ENCODE measurements around the gene PFN4.

The PFN4 gene

DNA sequence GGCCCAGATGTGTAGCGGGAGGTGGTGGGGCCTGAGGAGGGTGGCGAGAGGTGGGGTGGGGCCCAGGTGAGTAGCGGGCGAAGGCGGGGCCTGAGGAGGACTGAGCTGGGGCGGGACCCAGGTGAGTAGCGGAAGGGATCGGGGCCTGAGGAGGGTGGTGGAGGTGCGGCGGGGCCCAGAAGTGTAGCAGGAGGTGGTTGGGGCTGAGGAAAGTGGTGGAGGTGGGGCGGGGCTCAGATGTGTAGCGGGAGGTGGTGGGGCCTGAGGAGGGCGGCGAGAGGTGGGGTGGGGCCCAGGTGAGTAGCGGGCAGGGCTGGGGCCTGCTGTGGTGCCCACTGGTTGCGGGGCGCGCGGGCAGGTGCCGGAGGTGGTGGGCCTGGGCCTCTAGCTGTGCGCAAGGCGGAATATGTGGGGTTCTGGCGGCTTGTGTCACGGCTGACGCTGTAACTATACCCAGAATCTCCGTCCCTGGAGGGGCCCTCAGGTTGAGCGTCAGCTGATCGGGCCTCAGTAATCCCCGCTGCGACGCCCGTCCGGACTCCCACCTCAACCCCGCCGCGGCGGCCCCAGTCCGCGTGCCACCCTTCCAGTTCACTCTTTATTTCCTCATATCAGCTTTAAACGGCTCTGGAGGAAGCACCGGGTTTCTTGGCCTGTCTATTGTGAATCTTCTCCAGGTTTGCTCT lies 46.1 kb downstream of the PFN4 start:
- no peak for DNase-seq

DNA sequence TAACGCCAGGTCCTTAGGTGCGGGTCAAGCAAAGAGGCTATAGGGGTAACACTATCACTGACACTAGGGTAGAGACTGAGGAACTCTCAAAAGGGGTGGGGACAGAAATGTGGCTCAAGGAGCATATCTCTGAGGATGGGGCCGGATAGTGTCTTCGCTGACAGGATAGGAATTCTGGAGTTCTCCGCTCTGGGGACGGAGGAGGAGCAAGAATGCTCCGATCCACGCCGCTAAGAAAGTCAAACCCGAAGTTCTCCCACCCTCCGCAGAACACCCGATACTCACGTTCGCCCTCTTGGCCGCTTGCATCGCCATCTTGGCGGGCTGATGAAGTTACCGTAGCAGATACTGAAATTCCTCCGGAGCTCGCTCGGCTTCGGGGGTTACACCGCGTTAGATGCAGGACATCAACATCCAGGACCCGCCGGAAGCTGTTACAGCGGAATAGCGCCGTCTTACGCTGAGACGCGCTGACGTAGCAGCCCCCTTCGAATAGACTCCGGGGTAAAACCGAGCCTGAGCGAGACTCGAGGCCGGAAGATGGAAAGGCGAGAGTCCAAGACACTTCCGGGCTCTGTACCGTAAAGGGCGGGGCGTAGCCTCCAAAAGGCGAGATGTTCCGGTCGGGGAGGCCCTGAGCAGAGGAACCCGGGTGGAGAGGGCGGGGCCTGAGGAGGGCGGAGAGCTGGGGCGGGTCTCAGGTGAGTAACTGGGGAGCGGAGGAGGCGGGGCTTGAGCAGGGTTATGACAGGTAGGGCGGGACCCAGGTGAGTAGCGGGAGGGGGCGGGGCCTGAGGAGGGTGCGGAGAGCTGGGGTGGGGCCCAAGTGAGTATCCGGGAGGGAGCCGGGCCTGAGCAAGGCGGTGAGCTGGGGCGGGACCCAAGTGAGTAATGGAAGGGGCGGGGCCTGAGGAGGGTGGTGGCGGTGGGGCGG lies 47.0 kb downstream of the PFN4 start, which contains the start of gene SF3B6:
SF3B6 (minus strand) TSS at position 412 of the 934 bp plus-strand sequence; CDS start at position 315, 97 bp downstream.
- peak; percentile 35 for DNase-seq

DNA sequence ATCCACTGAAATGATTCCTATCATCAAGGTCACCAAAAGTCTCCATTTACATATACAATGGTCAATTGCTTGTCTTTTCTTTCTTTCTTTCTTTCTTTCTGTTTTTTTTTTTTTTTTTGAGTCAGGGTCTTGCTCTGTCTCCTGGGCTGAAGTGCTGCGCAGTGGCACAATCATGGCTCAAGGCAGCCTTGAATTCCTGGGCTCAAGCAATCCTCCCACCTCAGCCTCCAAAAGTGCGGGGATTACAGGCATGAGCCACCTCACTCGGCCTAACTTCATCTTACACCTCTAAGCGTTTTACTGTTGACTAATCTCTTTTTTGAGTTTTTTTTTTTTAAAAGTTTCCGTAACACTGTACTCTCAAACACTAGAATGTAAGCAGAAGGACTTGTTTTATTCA lies 47.9 kb downstream of the PFN4 start:
- no peak for DNase-seq

DNA sequence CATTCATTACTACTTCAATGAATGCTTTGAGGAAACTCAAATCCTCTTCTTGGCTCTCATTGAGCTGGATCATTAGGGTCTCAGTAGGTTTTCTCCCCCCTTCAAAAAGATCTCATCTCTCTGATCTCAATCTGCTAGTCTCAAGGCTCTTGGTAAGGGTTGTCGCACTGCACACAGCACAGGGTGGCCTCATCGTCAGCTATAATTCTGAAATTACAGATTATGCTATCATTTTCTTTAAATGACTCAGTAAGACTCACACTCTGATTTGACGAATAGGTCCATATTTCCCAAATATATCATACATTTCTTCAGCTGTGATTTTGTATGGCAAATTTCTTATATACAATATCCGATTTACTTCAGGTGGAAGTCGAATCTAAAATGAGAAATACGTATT lies 49.3 kb downstream of the PFN4 start:
- DNase-seq, result no peak

DNA sequence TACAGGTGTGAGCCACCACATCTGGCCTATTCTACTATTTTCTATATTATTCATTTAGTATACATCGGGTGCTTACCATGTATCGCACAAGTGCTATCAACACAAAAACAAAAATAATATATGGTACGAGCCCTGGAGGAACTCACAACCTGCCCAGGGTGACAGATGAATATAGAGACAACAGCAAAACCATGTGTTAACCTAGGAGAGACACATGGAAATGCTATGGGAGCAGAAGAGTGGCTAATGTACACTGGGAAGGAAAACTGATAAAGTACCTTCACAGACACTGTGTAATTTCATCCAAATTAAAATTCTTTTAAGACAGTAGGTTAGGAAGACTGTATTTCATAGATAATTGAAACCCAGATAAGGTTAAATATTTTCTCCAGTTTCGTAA lies 50.9 kb downstream of the PFN4 start:
- DNase-seq, result no peak

DNA sequence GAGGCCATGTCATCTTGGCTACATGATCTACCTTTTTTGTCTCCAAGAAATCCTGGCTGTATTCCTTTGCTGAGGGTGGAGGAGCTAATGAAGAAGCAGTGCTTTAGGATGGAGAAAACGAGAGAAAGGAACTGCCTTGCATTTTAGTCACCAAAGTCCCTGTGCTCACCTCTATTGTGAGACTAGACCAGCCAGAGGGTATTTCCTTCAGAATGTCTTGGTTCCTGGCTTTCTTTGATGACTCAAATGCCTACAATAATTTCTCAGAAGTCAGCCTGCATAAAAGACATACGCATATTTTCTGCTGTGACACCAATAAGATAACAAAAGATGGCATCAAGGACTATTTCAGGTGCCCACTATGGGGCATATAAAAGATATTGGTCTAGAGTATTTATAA lies 57.8 kb downstream of the PFN4 start:
- DNase-seq, result no peak

All from cortex of kidney (tissue), 1 donor.